ENCODE results near the gene TANK.
"Not testable (repeated sequence)": the region's sequence is repeated elsewhere in the genome, so short reads cannot be mapped to it uniquely, and the experiment has no call there.

The TANK gene

GRCh38 chr2:161160226-161161073 is at the start of gene TANK:
TANK (plus strand) TSS chr2:161160428; CDS start chr2:161179663, 19,235 bp downstream.
- peak; percentile 96 for DNase-seq (ENCODE audit: low spot score)

GRCh38 chr2:161111531-161111930 is 48.7 kb upstream of the TANK start:
- no peak for DNase-seq (ENCODE audit: low spot score)

GRCh38 chr2:161112908-161113307 is 47.3 kb upstream of the TANK start:
- no peak for DNase-seq (ENCODE audit: low spot score)

- DNase-seq (ENCODE audit: low spot score): no peak
Measured at GRCh38 chr2:161113693-161114575, 46.3 kb upstream of the TANK start.

GRCh38 chr2:161115205-161115604 is 45.0 kb upstream of the TANK start:
- DNase-seq (ENCODE audit: low spot score): no peak

GRCh38 chr2:161115605-161116380 is 44.4 kb upstream of the TANK start:
- no peak for DNase-seq (ENCODE audit: low spot score)

- no peak for DNase-seq (ENCODE audit: low spot score)
Measured at GRCh38 chr2:161116509-161116908, 43.7 kb upstream of the TANK start.

- no peak for DNase-seq (ENCODE audit: low spot score)
Measured at GRCh38 chr2:161117506-161117905, 42.7 kb upstream of the TANK start.

- no peak for DNase-seq (ENCODE audit: low spot score)
Measured at GRCh38 chr2:161118722-161119121, 41.5 kb upstream of the TANK start.

- DNase-seq (ENCODE audit: low spot score): no peak
Measured at GRCh38 chr2:161119483-161119882, 40.7 kb upstream of the TANK start.

- DNase-seq (ENCODE audit: low spot score): no peak
Measured at GRCh38 chr2:161120775-161121174, 39.5 kb upstream of the TANK start.

GRCh38 chr2:161121622-161122021 is 38.6 kb upstream of the TANK start:
- DNase-seq (ENCODE audit: low spot score): no peak

- DNase-seq (ENCODE audit: low spot score): peak; percentile 93
Measured at GRCh38 chr2:161122772-161123530, 37.3 kb upstream of the TANK start.

- no peak for DNase-seq (ENCODE audit: low spot score)
Measured at GRCh38 chr2:161123531-161124030, 36.6 kb upstream of the TANK start.

GRCh38 chr2:161124201-161124600 is 36.0 kb upstream of the TANK start:
- no peak for DNase-seq (ENCODE audit: low spot score)

GRCh38 chr2:161128885-161129284 is 31.3 kb upstream of the TANK start:
- DNase-seq (ENCODE audit: low spot score): no peak

- DNase-seq (ENCODE audit: low spot score): no peak
Measured at GRCh38 chr2:161130354-161130753, 29.9 kb upstream of the TANK start.

- DNase-seq (ENCODE audit: low spot score): no peak
Measured at GRCh38 chr2:161131074-161131680, 29.1 kb upstream of the TANK start.

GRCh38 chr2:161131804-161132203 is 28.4 kb upstream of the TANK start:
- DNase-seq (ENCODE audit: low spot score): no peak

GRCh38 chr2:161132384-161132783 is 27.8 kb upstream of the TANK start:
- not testable (repeated sequence) for DNase-seq (ENCODE audit: low spot score)

- DNase-seq (ENCODE audit: low spot score): no peak
Measured at GRCh38 chr2:161133366-161133765, 26.9 kb upstream of the TANK start.

Measured in RKO (cell line).